ENCODE data around the gene TMCC3.

The TMCC3 gene

DNA sequence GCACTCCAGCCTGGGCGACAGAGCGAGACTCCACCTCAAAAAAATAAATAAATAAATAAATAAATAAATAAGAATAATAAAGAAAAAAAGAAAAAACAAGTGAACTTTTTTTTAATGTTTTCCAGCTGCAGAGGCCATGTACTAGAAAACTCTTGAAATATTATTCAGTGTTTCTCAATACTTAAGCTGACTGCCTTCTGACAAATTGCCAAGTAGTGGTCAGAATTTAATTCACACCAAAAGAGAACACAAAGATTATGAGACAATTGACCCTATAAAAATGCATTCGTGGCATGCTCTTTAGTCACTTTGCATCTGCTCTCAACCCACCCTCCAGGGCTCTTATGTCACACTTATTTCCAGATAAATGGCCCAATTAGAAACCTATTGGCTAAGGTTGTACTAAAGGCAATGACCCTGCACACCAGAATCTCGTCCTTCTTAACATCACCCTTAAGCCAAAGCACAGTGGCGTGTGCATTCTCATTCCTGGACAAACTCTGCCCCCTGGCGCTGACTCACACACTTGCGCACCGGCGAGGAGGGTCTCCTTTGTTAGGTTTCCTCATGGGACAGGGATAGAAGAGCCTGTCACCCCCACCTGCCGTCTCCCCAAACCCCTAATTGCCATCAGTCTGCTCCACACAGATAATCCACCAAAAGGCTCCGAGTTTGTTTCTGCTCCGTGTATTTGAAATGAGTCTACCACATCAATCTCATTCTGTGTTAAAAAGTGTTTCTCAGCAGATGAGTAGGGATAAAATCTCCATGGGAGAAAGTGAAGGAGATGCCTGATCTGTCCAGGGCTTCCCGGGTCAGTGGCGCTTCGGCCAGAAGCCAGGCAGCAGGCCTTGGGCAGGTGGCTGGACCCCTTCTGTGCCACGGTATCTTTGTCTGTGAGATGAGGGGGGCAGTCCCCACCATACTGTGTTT is 117.6 kb downstream of the TMCC3 start:
- peak; percentile 79 for DNase-seq (ENCODE audit: low read depth, low spot score)
- Histone ChIP-seq H3K9me3 (ENCODE audit: insufficient read depth, low read length) (no peaks in the 10 kb centered on the region), H3K4me1 (ENCODE audit: insufficient read depth, insufficient read length) (peaks cover 4% of the 10 kb centered on the region), H3K27me3 (ENCODE audit: insufficient read depth, insufficient read length) (no peaks in the 10 kb centered on the region), H3K36me3 (ENCODE audit: insufficient read depth, insufficient read length, low read length) (no peaks in the 10 kb centered on the region), H3K9ac (ENCODE audit: insufficient read length, low read depth) (no peak overlapping the region), H3K4me3 (ENCODE audit: insufficient read length, low read depth) (no peak overlapping the region)
- no peak for TF ChIP-seq SUZ12 (IDR thresholded peaks at IDR 0.05; ENCODE audit: extremely low read depth, insufficient read depth, insufficient read length)
- no peak for TF ChIP-seq ZNF274 (IDR thresholded peaks at IDR 0.05; ENCODE audit: low read depth, low read length)
- TF ChIP-seq YY1 (IDR thresholded peaks at IDR 0.05; ENCODE audit: insufficient read depth, insufficient read length) = no peak

DNA sequence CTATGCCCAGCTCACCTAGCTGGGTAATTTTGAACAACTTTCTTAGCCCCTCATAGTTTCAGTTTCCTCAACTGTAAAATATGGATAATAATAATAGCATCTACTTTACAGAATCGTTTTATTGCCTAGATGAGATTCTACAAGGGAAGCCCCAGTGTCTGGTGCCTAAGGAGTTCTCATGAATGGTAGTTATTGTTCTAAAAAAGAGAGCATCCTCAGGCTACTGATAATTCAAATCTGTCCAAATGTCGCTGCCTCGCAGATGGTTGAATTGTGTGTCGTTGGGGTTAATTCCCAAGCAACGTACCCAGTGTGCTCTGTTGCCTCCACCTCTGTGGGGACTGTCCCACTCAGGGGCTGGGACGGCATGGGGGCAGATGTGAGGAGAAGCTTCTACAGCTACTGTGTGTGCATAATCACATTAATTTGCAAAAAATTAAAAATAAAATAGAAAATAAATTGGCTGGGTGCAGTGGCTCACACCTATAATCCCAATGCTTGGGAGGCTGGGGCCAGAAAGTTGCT is 119.1 kb downstream of the TMCC3 start:
- H3K36me3 ChIP-seq (ENCODE audit: insufficient read depth, insufficient read length, low read length) = no peaks in the 10 kb centered on the region
- H3K9me3 ChIP-seq (ENCODE audit: insufficient read depth, low read length) = no peaks in the 10 kb centered on the region
- no peak overlapping the region for H3K4me3 ChIP-seq (ENCODE audit: insufficient read length, low read depth)
- H3K27me3 ChIP-seq (ENCODE audit: insufficient read depth, insufficient read length) = no peaks in the 10 kb centered on the region
- no peak for DNase-seq (ENCODE audit: low read depth, low spot score)
- peaks cover 4% of the 10 kb centered on the region for H3K4me1 ChIP-seq (ENCODE audit: insufficient read depth, insufficient read length)
- TF ChIP-seq ZNF274 (IDR thresholded peaks at IDR 0.05; ENCODE audit: low read depth, low read length) = no peak
- no peak overlapping the region for H3K9ac ChIP-seq (ENCODE audit: insufficient read length, low read depth)

DNA sequence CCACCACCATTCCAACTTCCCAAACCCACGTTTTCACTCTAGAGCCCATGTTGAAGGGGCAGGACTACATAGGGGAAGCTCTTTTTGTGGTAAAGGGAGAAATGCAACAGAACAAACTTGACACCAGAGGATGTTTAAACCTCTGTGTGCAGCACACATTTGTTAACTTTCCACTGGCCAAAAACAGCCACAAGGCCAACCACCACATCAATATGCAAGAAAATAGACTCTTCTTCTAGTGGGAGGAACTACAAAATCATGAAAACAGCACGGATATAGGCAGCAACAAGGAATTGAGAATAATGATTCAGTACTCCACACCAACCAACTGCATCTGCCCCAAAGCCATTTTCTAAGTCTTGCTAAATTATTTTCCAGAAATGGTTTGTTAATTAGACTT is 124.4 kb downstream of the TMCC3 start:
- no peak overlapping the region for H3K4me3 ChIP-seq (ENCODE audit: insufficient read length, low read depth)
- DNase-seq (ENCODE audit: low read depth, low spot score) = no peak
- H3K27me3 ChIP-seq (ENCODE audit: insufficient read depth, insufficient read length) = no peaks in the 10 kb centered on the region
- no peaks in the 10 kb centered on the region for H3K4me1 ChIP-seq (ENCODE audit: insufficient read depth, insufficient read length)
- no peak for TF ChIP-seq YY1 (IDR thresholded peaks at IDR 0.05; ENCODE audit: insufficient read depth, insufficient read length)
- no peak for TF ChIP-seq SUZ12 (IDR thresholded peaks at IDR 0.05; ENCODE audit: extremely low read depth, insufficient read depth, insufficient read length)
- no peak for TF ChIP-seq ZNF274 (IDR thresholded peaks at IDR 0.05; ENCODE audit: low read depth, low read length)
- H3K36me3 ChIP-seq (ENCODE audit: insufficient read depth, insufficient read length, low read length) = no peaks in the 10 kb centered on the region
- no peak overlapping the region for H3K9ac ChIP-seq (ENCODE audit: insufficient read length, low read depth)
- H3K9me3 ChIP-seq (ENCODE audit: insufficient read depth, low read length) = no peaks in the 10 kb centered on the region

All from NT2/D1 (cell line).